ENCODE measurements around the gene KNSTRN.

KNSTRN gene

GRCh38 chr15:40365016-40365415 lies 17.5 kb upstream of the KNSTRN start:
- DNase-seq (ENCODE audit: low read depth in 4 of 4, low spot score in 1 of 4), result no peak

- no peak for DNase-seq (ENCODE audit: low read depth in 4 of 4, low spot score in 1 of 4)
Measured at GRCh38 chr15:40365624-40366456, 16.7 kb upstream of the KNSTRN start.

- DNase-seq (ENCODE audit: low read depth in 4 of 4, low spot score in 1 of 4), result no peak
Measured at GRCh38 chr15:40366457-40367370, 15.8 kb upstream of the KNSTRN start.

- no peak for DNase-seq (ENCODE audit: low read depth in 4 of 4, low spot score in 1 of 4)
Measured at GRCh38 chr15:40367371-40367685, 15.2 kb upstream of the KNSTRN start.

- DNase-seq (ENCODE audit: low read depth in 4 of 4, low spot score in 1 of 4), result peak; percentile 54 to 80 (median 62)
Measured at GRCh38 chr15:40367686-40368611, 14.6 kb upstream of the KNSTRN start.

GRCh38 chr15:40368719-40369473 lies 13.6 kb upstream of the KNSTRN start:
- no peak for DNase-seq (ENCODE audit: low read depth in 4 of 4, low spot score in 1 of 4)

GRCh38 chr15:40369474-40369869 lies 13.0 kb upstream of the KNSTRN start:
- DNase-seq (ENCODE audit: low read depth in 4 of 4, low spot score in 1 of 4), result no peak

GRCh38 chr15:40369971-40370370 lies 12.6 kb upstream of the KNSTRN start:
- DNase-seq (ENCODE audit: low read depth in 4 of 4, low spot score in 1 of 4), result no peak

- no peak for DNase-seq (ENCODE audit: low read depth in 4 of 4, low spot score in 1 of 4)
Measured at GRCh38 chr15:40372981-40373380, 9.5 kb upstream of the KNSTRN start.

- DNase-seq (ENCODE audit: low read depth in 4 of 4, low spot score in 1 of 4), result no peak
Measured at GRCh38 chr15:40377606-40378005, 4.9 kb upstream of the KNSTRN start.

- DNase-seq (ENCODE audit: low read depth in 4 of 4, low spot score in 1 of 4), result no peak
Measured at GRCh38 chr15:40379374-40379773, 3.1 kb upstream of the KNSTRN start.

- DNase-seq (ENCODE audit: low read depth in 4 of 4, low spot score in 1 of 4), result no peak
Measured at GRCh38 chr15:40379853-40380252, 2.7 kb upstream of the KNSTRN start.

- no peak for DNase-seq (ENCODE audit: low read depth in 4 of 4, low spot score in 1 of 4)
Measured at GRCh38 chr15:40380636-40381035, 1.9 kb upstream of the KNSTRN start.

- no peak for DNase-seq (ENCODE audit: low read depth in 4 of 4, low spot score in 1 of 4)
Measured at GRCh38 chr15:40381818-40382529, 547 bp upstream of the KNSTRN start.

GRCh38 chr15:40386480-40386879 lies 4.0 kb downstream of the KNSTRN start:
- DNase-seq (ENCODE audit: low read depth in 4 of 4, low spot score in 1 of 4), result no peak

- no peak for DNase-seq (ENCODE audit: low read depth in 4 of 4, low spot score in 1 of 4)
Measured at GRCh38 chr15:40388941-40389823, 6.7 kb downstream of the KNSTRN start.

- DNase-seq (ENCODE audit: low read depth in 4 of 4, low spot score in 1 of 4), result no peak
Measured at GRCh38 chr15:40389824-40390595, 7.5 kb downstream of the KNSTRN start.

Measured in stimulated activated CD4-positive, alpha-beta T cell treated with anti-CD3 and anti-CD28 coated beads, Interleukin-1b, Interleukin-23, amount 100 ng/mL, for 24 hours (primary cell).